ENCODE results near the gene TPTE2. TPM values are rescaled to one million over a fixed set of nuclear protein-coding genes. Genes with fewer than 3 reads are reported as not detected.
A peak's percentile ranks its signal among the peaks of the same experiment; 100 is the strongest.
"Not testable (repeated sequence)": the region's sequence is repeated elsewhere in the genome, so short reads cannot be mapped to it uniquely, and the experiment has no call there.

TPTE2 gene
- total RNA-seq (1 to 10 TPM; 5.1 to 9.9 TPM), polyA plus RNA-seq (ENCODE audit: insufficient read depth, low read depth, low replicate concordance) (8.0 TPM)
- long read RNA-seq, donor 1 = 0 reads
- long read RNA-seq, donor 2 = 0 reads

DNA sequence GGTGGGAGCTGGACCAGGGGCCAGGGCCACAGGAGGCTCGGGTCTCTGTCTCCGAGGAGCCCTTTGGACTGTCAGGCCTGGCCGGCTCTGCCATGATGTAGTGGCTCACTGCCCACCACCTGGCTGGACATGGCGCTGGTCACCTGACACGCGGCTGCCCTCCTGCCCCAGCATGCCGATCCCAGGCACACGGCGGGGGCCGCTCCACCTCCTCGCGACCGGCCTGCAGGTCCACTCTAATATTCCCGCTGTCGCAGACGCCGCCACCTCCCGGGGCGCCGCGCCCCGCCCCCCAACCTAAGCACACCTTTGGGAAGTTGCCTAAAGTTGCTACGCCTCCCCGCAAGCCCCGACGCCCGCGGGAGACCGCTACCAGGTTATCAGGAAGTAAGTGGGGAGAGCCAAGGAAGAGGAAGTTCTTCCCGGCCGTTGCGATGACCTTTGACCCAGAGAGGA is at the start of gene TPTE2:
TPTE2 (minus strand) TSS at position 406 of the 456 bp plus-strand sequence. CDS start 58,298 bp downstream, outside the sequence.
- H3K27me3 ChIP-seq; H3K36me3 ChIP-seq (ENCODE audit: low read depth, missing control alignments); H3K27ac ChIP-seq; H3K9me3 ChIP-seq; H3K4me1 ChIP-seq; intact Hi-C loops (cut with DNase I; ENCODE audit: low total_unique reads): not testable (repeated sequence)
- WGBS, 2 donors = 76 to 89% methylated on average over 19 to 30 of the region's 32 CpGs
- H3K4me3 ChIP-seq = peak within 1 kb of the TSS; percentile 46 to 48
- DNase-seq = peak; percentile 55

DNA sequence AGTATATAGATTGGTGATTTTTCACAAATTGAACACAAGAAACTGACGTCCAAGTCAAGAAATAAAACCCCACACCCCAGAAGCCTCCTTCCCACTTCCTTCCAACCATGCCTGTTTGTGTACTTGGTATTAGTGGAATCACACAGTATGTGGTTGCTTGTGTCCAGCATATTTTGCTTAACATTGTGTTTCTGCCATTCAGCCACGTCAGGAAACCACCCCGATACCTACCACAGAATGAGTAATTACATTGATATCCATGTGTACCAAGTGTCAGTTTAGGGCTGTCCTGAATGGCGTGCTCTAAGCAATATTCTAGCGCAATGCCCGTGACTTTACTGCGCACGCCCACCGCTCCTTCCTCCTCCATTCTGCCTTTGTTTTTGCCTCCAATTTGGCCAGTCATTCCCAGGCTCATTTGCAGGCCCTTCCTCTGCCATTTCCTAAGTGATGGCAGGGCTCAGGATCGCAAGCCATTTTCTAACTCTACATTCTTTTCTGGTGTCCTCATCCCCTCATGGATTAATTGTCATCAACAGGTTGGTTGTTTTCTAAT is 46.3 kb upstream of the TPTE2 start:
- 95 to 96% methylated on average over 10 of the region's 10 CpGs for WGBS, 2 donors
- intact Hi-C loops (cut with DNase I; ENCODE audit: low total_unique reads) = no loop called here

DNA sequence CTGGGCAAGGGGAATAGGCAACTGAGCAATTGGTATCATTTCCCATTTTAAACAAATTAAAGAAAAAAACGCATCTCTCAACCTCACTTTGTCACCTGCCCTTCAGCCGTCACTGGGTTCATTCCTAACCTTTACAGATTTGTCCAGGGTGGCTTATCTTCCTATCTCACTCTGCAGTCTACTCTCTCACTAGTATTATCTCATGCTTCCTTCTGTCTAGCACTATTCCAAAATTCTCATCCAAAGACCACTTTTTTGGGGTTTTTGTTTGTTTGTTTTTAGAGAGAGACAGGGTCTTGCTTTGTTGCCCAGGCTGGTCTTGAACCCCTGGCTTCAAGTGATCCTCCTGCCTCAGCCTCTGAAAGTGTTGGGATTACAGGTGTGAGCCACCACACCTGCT is 45.4 kb upstream of the TPTE2 start:
- Histone ChIP-seq H3K4me1 (no peaks in the 10 kb centered on the region), H3K4me3 (no peak overlapping the region), H3K9me3 (no peaks in the 10 kb centered on the region), H3K27ac (no peak overlapping the region), H3K36me3 (ENCODE audit: low read depth, missing control alignments) (no peaks in the 10 kb centered on the region), H3K27me3 (no peaks in the 10 kb centered on the region)
- intact Hi-C loops (cut with DNase I; ENCODE audit: low total_unique reads) = no loop called here
- WGBS, 2 donors = 83 to 90% methylated on average over 2 of the region's 2 CpGs
- DNase-seq = no peak
- TF ChIP-seq POLR2A (IDR thresholded peaks at IDR 0.05) = no peak
- TF ChIP-seq, protein P1, sequence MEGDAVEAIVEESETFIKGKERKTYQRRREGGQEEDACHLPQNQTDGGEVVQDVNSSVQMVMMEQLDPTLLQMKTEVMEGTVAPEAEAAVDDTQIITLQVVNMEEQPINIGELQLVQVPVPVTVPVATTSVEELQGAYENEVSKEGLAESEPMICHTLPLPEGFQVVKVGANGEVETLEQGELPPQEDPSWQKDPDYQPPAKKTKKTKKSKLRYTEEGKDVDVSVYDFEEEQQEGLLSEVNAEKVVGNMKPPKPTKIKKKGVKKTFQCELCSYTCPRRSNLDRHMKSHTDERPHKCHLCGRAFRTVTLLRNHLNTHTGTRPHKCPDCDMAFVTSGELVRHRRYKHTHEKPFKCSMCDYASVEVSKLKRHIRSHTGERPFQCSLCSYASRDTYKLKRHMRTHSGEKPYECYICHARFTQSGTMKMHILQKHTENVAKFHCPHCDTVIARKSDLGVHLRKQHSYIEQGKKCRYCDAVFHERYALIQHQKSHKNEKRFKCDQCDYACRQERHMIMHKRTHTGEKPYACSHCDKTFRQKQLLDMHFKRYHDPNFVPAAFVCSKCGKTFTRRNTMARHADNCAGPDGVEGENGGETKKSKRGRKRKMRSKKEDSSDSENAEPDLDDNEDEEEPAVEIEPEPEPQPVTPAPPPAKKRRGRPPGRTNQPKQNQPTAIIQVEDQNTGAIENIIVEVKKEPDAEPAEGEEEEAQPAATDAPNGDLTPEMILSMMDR (IDR thresholded peaks at IDR 0.05) = no peak

More for the DNA sequence above, 46.3 kb upstream of the TPTE2 start:
- H3K4me1 ChIP-seq = no peaks in the 10 kb centered on the region
- no peak for DNase-seq
- H3K36me3 ChIP-seq (ENCODE audit: low read depth, missing control alignments) = no peaks in the 10 kb centered on the region
- no peak overlapping the region for H3K4me3 ChIP-seq
- no peak overlapping the region for H3K27ac ChIP-seq
- TF ChIP-seq POLR2A (IDR thresholded peaks at IDR 0.05) = no peak
- TF ChIP-seq, protein P1 (IDR thresholded peaks at IDR 0.05) = no peak
- H3K9me3 ChIP-seq = no peaks in the 10 kb centered on the region
- H3K27me3 ChIP-seq = no peaks in the 10 kb centered on the region

DNA sequence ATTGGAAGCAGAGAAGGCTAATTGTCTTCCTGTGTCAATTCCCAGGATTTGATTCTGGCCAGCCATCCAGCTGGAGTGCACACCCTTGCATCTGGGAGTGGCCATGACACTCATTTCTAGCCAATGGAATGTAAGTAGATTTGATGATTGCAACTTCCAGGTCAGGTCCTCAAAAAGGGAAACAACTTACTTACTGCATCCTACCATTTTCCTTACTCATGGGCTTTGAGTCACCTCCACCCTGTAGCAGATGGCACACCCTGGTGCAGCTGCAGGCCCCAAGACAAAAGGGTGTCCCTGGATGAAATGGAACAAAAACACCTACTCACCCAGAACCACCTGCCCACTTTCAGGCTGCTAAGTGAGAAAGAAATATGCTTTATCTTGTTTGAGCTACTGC is 44.8 kb upstream of the TPTE2 start:
- TF ChIP-seq, protein P1 (IDR thresholded peaks at IDR 0.05) = no peak
- no peak for TF ChIP-seq POLR2A (IDR thresholded peaks at IDR 0.05)

GRCh38 chr13:19605161-19605955 is 44.0 kb upstream of the TPTE2 start:
- no peak for DNase-seq
- Histone ChIP-seq H3K4me1 (no peaks in the 10 kb centered on the region), H3K9me3 (no peaks in the 10 kb centered on the region), H3K27ac (no peak overlapping the region), H3K27me3 (no peaks in the 10 kb centered on the region), H3K36me3 (ENCODE audit: low read depth, missing control alignments) (no peaks in the 10 kb centered on the region), H3K4me3 (no peak overlapping the region)
- TF ChIP-seq, protein P1 (IDR thresholded peaks at IDR 0.05) = no peak
- no peak for TF ChIP-seq POLR2A (IDR thresholded peaks at IDR 0.05)
- WGBS, 2 donors = 93 to 96% methylated on average over 7 of the region's 7 CpGs
- intact Hi-C loops (cut with DNase I; ENCODE audit: low total_unique reads) = no loop called here

More for the DNA sequence above, 44.8 kb upstream of the TPTE2 start:
- H3K36me3 ChIP-seq (ENCODE audit: low read depth, missing control alignments) = no peaks in the 10 kb centered on the region
- H3K4me3 ChIP-seq = no peak overlapping the region
- no peaks in the 10 kb centered on the region for H3K27me3 ChIP-seq
- intact Hi-C loops (cut with DNase I; ENCODE audit: low total_unique reads) = no loop called here
- H3K9me3 ChIP-seq = no peaks in the 10 kb centered on the region
- H3K27ac ChIP-seq = no peak overlapping the region
- no peaks in the 10 kb centered on the region for H3K4me1 ChIP-seq
- no peak for DNase-seq
